PFSK-1 (cell line): ENCODE measurements around the gene SLC2A1.

Source experiments
- FOXP2 ChIP-seq: optimal IDR thresholded peaks from 2 replicates; pipeline ENCODE3; 2011; ENCODE audit warnings: borderline replicate concordance, control low read depth, inconsistent platforms; ENCODE audit not compliant: insufficient read depth; ENCODE audit errors: extremely low read length, extremely low read depth
- POLR2AphosphoS5 ChIP-seq: IDR thresholded peaks from 2 replicates; pipeline ENCODE4 v1.6.1; 2012; ENCODE audit warnings: low read depth, mild to moderate bottlenecking, control low read depth, low read length, moderate library complexity
- SIN3A ChIP-seq: IDR thresholded peaks from 2 replicates; pipeline ENCODE4 v1.6.1; 2012; ENCODE audit warnings: mild to moderate bottlenecking, low read length, moderate library complexity, borderline replicate concordance; ENCODE audit not compliant: insufficient read depth
- TAF1 ChIP-seq: IDR thresholded peaks from 2 replicates; pipeline ENCODE4 v1.6.1; 2012; ENCODE audit warnings: low read length, control low read depth, borderline replicate concordance; ENCODE audit not compliant: insufficient read depth
- TF ChIP-seq, protein P1 (sequence below), 2 experiments: IDR thresholded peaks; 2 replicates each; pipeline versions ENCODE4 v1.6.1 to v1.8.0; 2011 to 2012; ENCODE audit warnings: low read depth in 2 of 2, low read length in 2 of 2, control low read depth in 1 of 2, inconsistent platforms in 1 of 2, mild to moderate bottlenecking in 1 of 2, moderate library complexity in 1 of 2; ENCODE audit not compliant: insufficient read depth in 1 of 2

The SLC2A1 gene

GRCh38 chr1:43002766-43003165 is 44.1 kb upstream of the SLC2A1 start:
- TF ChIP-seq, protein P1, sequence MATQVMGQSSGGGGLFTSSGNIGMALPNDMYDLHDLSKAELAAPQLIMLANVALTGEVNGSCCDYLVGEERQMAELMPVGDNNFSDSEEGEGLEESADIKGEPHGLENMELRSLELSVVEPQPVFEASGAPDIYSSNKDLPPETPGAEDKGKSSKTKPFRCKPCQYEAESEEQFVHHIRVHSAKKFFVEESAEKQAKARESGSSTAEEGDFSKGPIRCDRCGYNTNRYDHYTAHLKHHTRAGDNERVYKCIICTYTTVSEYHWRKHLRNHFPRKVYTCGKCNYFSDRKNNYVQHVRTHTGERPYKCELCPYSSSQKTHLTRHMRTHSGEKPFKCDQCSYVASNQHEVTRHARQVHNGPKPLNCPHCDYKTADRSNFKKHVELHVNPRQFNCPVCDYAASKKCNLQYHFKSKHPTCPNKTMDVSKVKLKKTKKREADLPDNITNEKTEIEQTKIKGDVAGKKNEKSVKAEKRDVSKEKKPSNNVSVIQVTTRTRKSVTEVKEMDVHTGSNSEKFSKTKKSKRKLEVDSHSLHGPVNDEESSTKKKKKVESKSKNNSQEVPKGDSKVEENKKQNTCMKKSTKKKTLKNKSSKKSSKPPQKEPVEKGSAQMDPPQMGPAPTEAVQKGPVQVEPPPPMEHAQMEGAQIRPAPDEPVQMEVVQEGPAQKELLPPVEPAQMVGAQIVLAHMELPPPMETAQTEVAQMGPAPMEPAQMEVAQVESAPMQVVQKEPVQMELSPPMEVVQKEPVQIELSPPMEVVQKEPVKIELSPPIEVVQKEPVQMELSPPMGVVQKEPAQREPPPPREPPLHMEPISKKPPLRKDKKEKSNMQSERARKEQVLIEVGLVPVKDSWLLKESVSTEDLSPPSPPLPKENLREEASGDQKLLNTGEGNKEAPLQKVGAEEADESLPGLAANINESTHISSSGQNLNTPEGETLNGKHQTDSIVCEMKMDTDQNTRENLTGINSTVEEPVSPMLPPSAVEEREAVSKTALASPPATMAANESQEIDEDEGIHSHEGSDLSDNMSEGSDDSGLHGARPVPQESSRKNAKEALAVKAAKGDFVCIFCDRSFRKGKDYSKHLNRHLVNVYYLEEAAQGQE (IDR thresholded peaks at IDR 0.05; ENCODE audit: insufficient read depth in 1 of 2, low read depth in 2 of 2, low read length in 2 of 2): no peak
- TF ChIP-seq SIN3A (no peak), FOXP2 (no peak), TAF1 (no peak), POLR2AphosphoS5 (no peak)

DNA sequence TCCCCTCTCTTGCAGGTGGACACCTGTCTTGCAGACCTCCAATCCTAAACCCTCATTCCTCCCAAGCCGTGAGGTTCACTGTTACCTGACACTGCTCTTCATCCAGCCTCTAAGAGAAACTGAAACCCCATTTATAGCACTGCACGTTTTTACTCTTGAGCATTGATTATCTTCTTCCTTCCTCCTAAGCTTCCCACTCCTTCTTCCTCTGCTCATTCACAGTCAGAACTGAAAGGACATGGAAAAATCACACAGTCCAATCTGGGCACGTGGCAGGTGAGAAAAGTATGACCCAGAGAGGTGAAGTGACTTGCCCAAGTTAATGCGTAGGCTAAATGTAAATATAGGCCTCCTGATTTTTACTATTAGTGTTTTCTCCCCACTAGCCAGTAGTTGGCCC is 43.4 kb upstream of the SLC2A1 start:
- TF ChIP-seq FOXP2 (no peak), SIN3A (no peak), POLR2AphosphoS5 (no peak), TAF1 (no peak)
- TF ChIP-seq, protein P1 (IDR thresholded peaks at IDR 0.05; ENCODE audit: insufficient read depth in 1 of 2, low read depth in 2 of 2, low read length in 2 of 2): no peak

DNA sequence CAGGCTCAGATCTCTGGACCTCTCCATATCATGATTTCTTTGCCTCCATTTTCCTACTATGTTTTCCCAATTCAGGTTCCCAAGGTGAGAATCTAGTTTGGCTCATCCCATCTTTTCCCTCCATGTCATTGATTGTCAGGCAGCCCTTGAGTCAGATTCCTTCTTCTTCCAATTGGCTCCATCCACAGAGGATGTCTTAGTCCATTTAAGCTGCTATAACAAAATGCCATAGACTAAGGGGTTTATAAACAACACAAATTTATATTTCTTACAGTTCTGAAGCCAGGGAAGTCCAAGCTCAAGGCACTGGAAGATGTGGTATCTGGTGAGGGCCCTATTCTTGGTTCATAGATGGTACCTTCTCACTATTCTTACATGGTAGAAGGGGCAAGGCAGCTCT is 42.8 kb upstream of the SLC2A1 start:
- no peak for TF ChIP-seq FOXP2
- TF ChIP-seq SIN3A: no peak
- no peak for TF ChIP-seq POLR2AphosphoS5
- TF ChIP-seq, protein P1 (IDR thresholded peaks at IDR 0.05; ENCODE audit: insufficient read depth in 1 of 2, low read depth in 2 of 2, low read length in 2 of 2): no peak
- no peak for TF ChIP-seq TAF1

DNA sequence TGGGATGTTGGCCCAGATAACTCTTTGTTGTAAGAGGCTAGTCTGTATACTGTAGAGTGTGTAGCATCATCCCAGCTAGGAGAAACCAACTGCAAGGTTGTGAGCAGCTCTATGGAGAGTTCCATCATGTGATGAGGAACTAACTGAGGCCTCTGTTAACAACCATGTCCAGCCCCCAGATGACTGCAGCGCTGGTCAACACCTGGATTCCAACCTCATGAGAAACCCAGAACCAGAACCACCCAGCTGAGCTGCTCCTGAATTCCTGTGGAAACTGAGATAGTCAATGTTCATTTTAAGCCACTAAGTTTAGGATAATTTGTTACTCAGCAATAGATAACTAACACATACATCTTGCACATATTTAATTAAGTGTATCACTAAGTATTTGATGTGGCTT is 41.6 kb upstream of the SLC2A1 start:
- no peak for TF ChIP-seq SIN3A
- no peak for TF ChIP-seq FOXP2
- no peak for TF ChIP-seq POLR2AphosphoS5
- TF ChIP-seq, protein P1 (IDR thresholded peaks at IDR 0.05; ENCODE audit: insufficient read depth in 1 of 2, low read depth in 2 of 2, low read length in 2 of 2): no peak
- no peak for TF ChIP-seq TAF1

DNA sequence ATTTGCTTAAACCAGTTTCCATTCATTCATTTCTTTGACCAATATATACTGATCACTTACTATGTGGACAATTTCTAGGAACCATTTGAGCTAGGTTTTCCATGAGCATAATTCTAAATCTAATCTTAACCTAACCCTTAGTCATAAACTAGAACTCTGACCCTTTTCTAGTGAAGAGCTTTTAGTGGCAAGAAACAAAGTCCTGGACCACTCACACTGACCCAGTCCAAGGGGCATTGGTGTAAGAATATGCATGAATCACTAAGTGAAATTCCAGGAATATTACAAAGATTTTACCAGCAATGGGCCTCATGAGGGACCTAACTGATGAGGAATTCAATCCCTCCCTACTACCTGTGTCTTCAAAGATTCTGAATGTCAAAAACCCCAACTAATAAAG is 40.6 kb upstream of the SLC2A1 start:
- no peak for TF ChIP-seq FOXP2
- TF ChIP-seq TAF1: no peak
- TF ChIP-seq, protein P1 (IDR thresholded peaks at IDR 0.05; ENCODE audit: insufficient read depth in 1 of 2, low read depth in 2 of 2, low read length in 2 of 2): no peak
- no peak for TF ChIP-seq POLR2AphosphoS5
- TF ChIP-seq SIN3A: no peak
